PC-9 (cell line): ENCODE results near the gene ATN1. TPM values are rescaled to one million over a fixed set of nuclear protein-coding genes. Genes with fewer than 3 reads are reported as not detected.
A peak's percentile ranks its signal among the peaks of the same experiment; 100 is the strongest.

Experiments used
- BruUV-seq: library from RNA; stranded (reverse); fragments of 400-500 nt; replicated peaks from 2 replicates; lab custom pipeline; 2021; lab: Mats Ljungman, UMichigan
- CTCF ChIA-PET: fragments of 300-600 bp; sonication (Branson Sonifier 250); formaldehyde crosslinking; loops from one replicate; lab custom pipeline; 2022; ENCODE audit warnings: antibody characterized with exemption; lab: Charles Lee
- POLR2A ChIA-PET: fragments of 300-600 bp; sonication (Branson Sonifier 250); formaldehyde crosslinking; loops from one replicate; lab custom pipeline; 2022; ENCODE audit warnings: antibody characterized with exemption; ENCODE audit not compliant: unreplicated experiment; lab: Charles Lee
- DNase-seq, 2 experiments: peaks; one replicate each; pipeline versions ENCODE4 v3.0.0 to v3.0.0-alpha.2; 2015 to 2022; ENCODE audit warnings: mixed read lengths in 1 of 2
- H2AFZ ChIP-seq: fragments of 200-600 bp; sonication (generic); 2 replicates; pipeline ENCODE4 v1.8.1; 2017; ENCODE audit warnings: antibody characterized with exemption
- H3F3A ChIP-seq: fragments of 200-600 bp; sonication (generic); 2 replicates; pipeline ENCODE4 v1.8.1; 2017; ENCODE audit warnings: antibody characterized with exemption, mild to moderate bottlenecking, low read depth; ENCODE audit not compliant: insufficient read depth
- H3K27ac ChIP-seq: fragments of 200-600 bp; sonication (generic); 2 replicates; pipeline ENCODE4 v1.6.1; 2016; ENCODE audit warnings: mixed run types
- H3K27me3 ChIP-seq: fragments of 200-600 bp; sonication (generic); 2 replicates; pipeline ENCODE4 v1.6.1; 2016; ENCODE audit warnings: low read depth, mixed run types; ENCODE audit not compliant: insufficient read depth
- H3K36me3 ChIP-seq: fragments of 200-600 bp; sonication (generic); 2 replicates; pipeline ENCODE4 v1.6.1; 2016; ENCODE audit warnings: low read depth, mixed run types
- H3K4me1 ChIP-seq: fragments of 200-600 bp; sonication (generic); replicated peaks from 2 replicates; pipeline ENCODE4 v1.6.1; 2016; ENCODE audit warnings: mixed run types; ENCODE audit not compliant: insufficient read depth
- H3K4me2 ChIP-seq: fragments of 200-600 bp; sonication (generic); 2 replicates; pipeline ENCODE4 v1.6.1; 2017; ENCODE audit warnings: mixed run types
- H3K4me3 ChIP-seq: fragments of 200-600 bp; sonication (generic); 2 replicates; pipeline ENCODE4 v1.6.1; 2016; ENCODE audit warnings: mixed run types
- H3K79me2 ChIP-seq: fragments of 200-600 bp; sonication (generic); 2 replicates; pipeline ENCODE4 v1.6.1; 2017; ENCODE audit warnings: low read depth, mixed run types
- H3K9me2 ChIP-seq: fragments of 200-600 bp; sonication (generic); 2 replicates; pipeline ENCODE4 v1.8.1; 2017; ENCODE audit warnings: mild to moderate bottlenecking; ENCODE audit not compliant: insufficient read depth
- H3K9me3 ChIP-seq: fragments of 200-600 bp; sonication (generic); 2 replicates; pipeline ENCODE4 v1.8.1; 2016; ENCODE audit warnings: low read depth; ENCODE audit not compliant: insufficient read depth
- H4K20me1 ChIP-seq: fragments of 200-600 bp; sonication (generic); 2 replicates; pipeline ENCODE4 v1.8.1; 2017; ENCODE audit not compliant: insufficient read depth
- CTCF ChIP-seq: fragments of 200-600 bp; sonication (generic); conservative IDR thresholded peaks from 2 replicates; pipeline ENCODE4 v1.6.1; 2017; ENCODE audit warnings: mixed run types, antibody characterized with exemption, mild to moderate bottlenecking, moderate library complexity
- EZH2 ChIP-seq: fragments of 200-600 bp; sonication (generic); IDR thresholded peaks from 2 replicates; pipeline ENCODE4 v1.8.0; 2017; ENCODE audit warnings: antibody characterized with exemption, low read depth
- intact Hi-C: fragments of 100-400 bp; cut with micrococcal nuclease; formaldehyde crosslinking; loops from one replicate; pipeline ENCODE4 v1.10.0; 2022; ENCODE audit not compliant: unreplicated experiment
- total RNA-seq: library from RNA; stranded (reverse); gene quantifications from 2 replicates; pipeline ENCODE4 v1.2.3, GENCODE V29; 2021

Gene ATN1
- total RNA-seq, 1 experiment from 2014 or later = 158 TPM

GRCh38 chr12:6975297-6976032, 47.7 kb downstream of the ATN1 start:
- Histone ChIP-seq H4K20me1 (peaks cover 3% of the 10 kb centered on the region; the same call in 1 of the 2 replicates), H3K4me3 (no peak overlapping the region), H3K4me2 (no peak overlapping the region), H3K9me2 (no peaks in the 10 kb centered on the region), H3K9me3 (no peaks in the 10 kb centered on the region), H3K79me2 (peaks cover 28% of the 10 kb centered on the region), H3K4me1 (peaks cover 24% of the 10 kb centered on the region), H3F3A (peaks cover 72% of the 10 kb centered on the region), H3K27me3 (no peaks in the 10 kb centered on the region), H3K36me3 (peaks cover 48% of the 10 kb centered on the region), H3K27ac (0 out of 2 replicates have a peak overlapping the region, but pooled peaks have one; percentile 1), H2AFZ (no peak overlapping the region)
- DNase-seq = no peak
- intact Hi-C loops = no loop called here
- CTCF ChIA-PET = interaction anchor here (0.8 kb wide), 1 partner anchor 50 kb away, joined by 3 read pairs; no protein-coding TSS in a partner anchor
- TF ChIP-seq EZH2 (no peak), CTCF (no peak)
- POLR2A ChIA-PET = interaction anchor here (1.2 kb wide), 1 partner anchor 30 kb away, joined by 4 read pairs; no protein-coding TSS in a partner anchor
- no TSS peak for BruUV-seq

DNA sequence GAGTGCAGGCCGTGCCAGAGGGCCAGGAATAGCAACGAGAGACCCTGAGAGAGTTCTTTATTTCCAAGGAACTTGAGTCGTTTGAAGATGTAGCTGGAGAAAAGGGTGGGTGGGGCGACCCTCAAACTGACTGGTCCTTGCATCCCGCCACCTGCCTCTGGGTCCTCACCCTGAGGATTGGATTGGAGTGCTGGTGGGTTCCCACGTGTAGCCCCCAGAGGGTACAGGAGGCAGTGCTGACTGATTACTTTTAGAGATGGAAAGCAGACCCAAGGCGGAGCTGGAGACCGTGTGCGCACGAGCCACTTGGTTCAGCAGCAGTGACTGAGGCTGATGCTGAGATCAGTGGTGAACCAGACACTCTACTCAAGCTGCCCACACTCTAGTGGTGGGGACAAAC, 49.9 kb downstream of the ATN1 start:
- CTCF ChIA-PET = interaction anchor here (0.6 kb wide), 4 partner anchors 62 to 660 kb away, joined by 3 to 12 read pairs (median 10); no protein-coding TSS in a partner anchor
- H3K4me1 ChIP-seq = peaks cover 14% of the 10 kb centered on the region
- H2AFZ ChIP-seq = no peak overlapping the region
- H3F3A ChIP-seq = peaks cover 78% of the 10 kb centered on the region
- POLR2A ChIA-PET = interaction anchor here (0.7 kb wide), 1 partner anchor 131 kb away, joined by 3 read pairs; no protein-coding TSS in a partner anchor
- H3K27ac ChIP-seq = no peak overlapping the region
- H3K9me2 ChIP-seq = no peaks in the 10 kb centered on the region
- no peak overlapping the region for H3K4me2 ChIP-seq
- no peaks in the 10 kb centered on the region for H3K9me3 ChIP-seq
- DNase-seq = no peak
- no peaks in the 10 kb centered on the region for H3K27me3 ChIP-seq
- H3K36me3 ChIP-seq = peaks cover 42% of the 10 kb centered on the region
- H3K79me2 ChIP-seq = peaks cover 9% of the 10 kb centered on the region
- H4K20me1 ChIP-seq = peaks cover 3% of the 10 kb centered on the region; the same call in 1 of the 2 replicates
- intact Hi-C loops = no loop called here
- TF ChIP-seq EZH2 (no peak), CTCF (no peak)
- no peak overlapping the region for H3K4me3 ChIP-seq
- BruUV-seq = no TSS peak

- no peaks in the 10 kb centered on the region for H3K9me3 ChIP-seq
- POLR2A ChIA-PET = interaction anchor here (0.6 to 0.7 kb wide), 2 partner anchors 91 to 130 kb away, joined by 3 to 5 read pairs; no protein-coding TSS in a partner anchor
- peaks cover 42% of the 10 kb centered on the region for H3K36me3 ChIP-seq
- H3K79me2 ChIP-seq = peaks cover 3% of the 10 kb centered on the region
- intact Hi-C loops = no loop called here
- H4K20me1 ChIP-seq = peaks cover 3% of the 10 kb centered on the region; the same call in 1 of the 2 replicates
- no TSS peak for BruUV-seq
- CTCF ChIA-PET = interaction anchor here (0.6 kb wide), 4 partner anchors 63 to 660 kb away, joined by 3 to 12 read pairs (median 10); no protein-coding TSS in a partner anchor
- H3K9me2 ChIP-seq = no peaks in the 10 kb centered on the region
- H2AFZ ChIP-seq = no peak overlapping the region
- H3K27ac ChIP-seq = peak overlapping the region; percentile 31; the same call in 1 of the 2 replicates
- no peaks in the 10 kb centered on the region for H3K27me3 ChIP-seq
- H3K4me1 ChIP-seq = peaks cover 13% of the 10 kb centered on the region
- H3F3A ChIP-seq = peaks cover 76% of the 10 kb centered on the region
- TF ChIP-seq EZH2 (no peak), CTCF (no peak)
- no peak overlapping the region for H3K4me2 ChIP-seq
- DNase-seq = no peak
- no peak overlapping the region for H3K4me3 ChIP-seq
These were observed 50.4 kb downstream of the ATN1 start for GRCh38 chr12:6978188-6978587.
